A549 (cell line): ENCODE results near the gene SKAP1. TPM values are rescaled to one million over a fixed set of nuclear protein-coding genes. Genes with fewer than 3 reads are reported as not detected.

ENCODE experiments used
- ATAC-seq, 2 experiments: fragments of 200-7000 bp in 1 of 2; fragments of >200 bp in 1 of 2; cut with Nextera tagmentation in 1 of 2; cut with Tn5 transposase in 1 of 2; 3 replicates each; pipeline versions ENCODE4 v1.8.0 to v1.9.1; 2018 to 2020; ENCODE audit warnings: mild to moderate bottlenecking in 1 of 2, moderate library complexity in 1 of 2
- CTCF ChIA-PET: fragments of 300-600 bp; sonication (Branson Sonifier 250); formaldehyde crosslinking; extraction: SDS; loops from one replicate; lab custom pipeline; 2021; ENCODE audit warnings: antibody characterized with exemption, inconsistent platforms; lab: Yijun Ruan, JAX
- POLR2A ChIA-PET: fragments of 350-600 bp; formaldehyde crosslinking; extraction: SDS; loops from one replicate; lab custom pipeline; 2021; ENCODE audit warnings: antibody characterized with exemption, inconsistent platforms; lab: Yijun Ruan, JAX
- DNase-seq, 2 experiments: peaks; one replicate each; pipeline versions ENCODE4 v3.0.0 to v3.0.0-alpha.2; 2011 to 2016; ENCODE audit warnings: low read depth in 1 of 2, low spot score in 1 of 2
- FAIRE-seq: peaks from 2 replicates; lab custom pipeline; 2011; peaks lifted over from hg19 to GRCh38; lab: Jason Lieb, UNC
- H3K27ac ChIP-seq, 2 experiments: fragments of >200 bp; sonication (Bioruptor Twin); formaldehyde crosslinking; 3 replicates each; pipeline ENCODE4 v1.5.1; 2016 to 2017
- H3K4me1 ChIP-seq: fragments of >200 bp; sonication (Bioruptor Twin); formaldehyde crosslinking; 3 replicates; pipeline ENCODE4 v1.6.1; 2016
- H3K4me2 ChIP-seq: fragments of >200 bp; sonication (Bioruptor Twin); formaldehyde crosslinking; 3 replicates; pipeline ENCODE4 v1.6.1; 2016
- H3K4me3 ChIP-seq: fragments of >200 bp; sonication (Bioruptor Twin); formaldehyde crosslinking; 3 replicates; pipeline ENCODE4 v1.5.1; 2016
- H3K9me3 ChIP-seq: fragments of >200 bp; sonication (Bioruptor Twin); formaldehyde crosslinking; 3 replicates; pipeline ENCODE4 v1.6.1; 2016
- BHLHE40 ChIP-seq: IDR thresholded peaks from 2 replicates; pipeline ENCODE4 v1.6.1; 2012; ENCODE audit warnings: low read depth, low read length, inconsistent platforms
- CBX8 ChIP-seq: fragments of 200-600 bp; sonication (generic); IDR thresholded peaks from 2 replicates; pipeline ENCODE4 v1.6.1; 2016
- CEBPB ChIP-seq, 2 experiments: fragments of >200 bp in 1 of 2; sonication (Bioruptor Twin) in 1 of 2; formaldehyde crosslinking in 1 of 2; IDR thresholded peaks; 2 replicates each; pipeline ENCODE4 v1.6.1; 2012 to 2016
- CHD4 ChIP-seq: fragments of 200-600 bp; sonication (generic); IDR thresholded peaks from 2 replicates; pipeline ENCODE4 v1.6.1; 2016; ENCODE audit warnings: antibody characterized with exemption, mild to moderate bottlenecking, borderline replicate concordance
- CTCF ChIP-seq: fragments of >200 bp; sonication (Bioruptor Twin); formaldehyde crosslinking; IDR thresholded peaks from 3 replicates; pipeline ENCODE4 v1.5.1; 2016
- EHF ChIP-seq: fragments of 250-450 bp; sonication (Bioruptor Pico); IDR thresholded peaks from 2 replicates; pipeline ENCODE4 v1.5.0; 2020; ENCODE audit warnings: mild to moderate bottlenecking
- EHMT2 ChIP-seq: fragments of 200-600 bp; sonication (generic); IDR thresholded peaks from 2 replicates; pipeline ENCODE4 v1.6.1; 2016; ENCODE audit warnings: antibody characterized with exemption, low read depth, mild to moderate bottlenecking, moderate library complexity
- EP300 ChIP-seq, 2 experiments: fragments of >200 bp; sonication (Bioruptor Twin); formaldehyde crosslinking; IDR thresholded peaks; 2 replicates in 1 of 2; 3 replicates in 1 of 2; pipeline ENCODE4 v1.6.1; 2016 to 2017
- FOSB ChIP-seq: fragments of 250-450 bp; sonication (Bioruptor Pico); IDR thresholded peaks from 2 replicates; pipeline ENCODE4 v1.5.0; 2020; ENCODE audit warnings: mild to moderate bottlenecking, moderate library complexity
- FOSL2 ChIP-seq, 2 experiments: fragments of 450-650 bp in 1 of 2; fragments of >200 bp in 1 of 2; sonication (Bioruptor Twin) in 1 of 2; formaldehyde crosslinking; IDR thresholded peaks; 2 replicates each; pipeline versions ENCODE4 v1.5.0 to v1.6.1; 2016 to 2020; ENCODE audit warnings: mild to moderate bottlenecking in 1 of 2, moderate library complexity in 1 of 2
- FOXS1 ChIP-seq: fragments of 250-450 bp; sonication (Bioruptor Pico); IDR thresholded peaks from 2 replicates; pipeline ENCODE4 v1.5.0; 2020; ENCODE audit warnings: mild to moderate bottlenecking, moderate library complexity
- GATA3 ChIP-seq: IDR thresholded peaks from 2 replicates; pipeline ENCODE4 v1.6.1; 2012; ENCODE audit warnings: borderline replicate concordance
- HEYL ChIP-seq: fragments of 250-450 bp; sonication (Bioruptor Pico); IDR thresholded peaks from 2 replicates; pipeline ENCODE4 v1.8.0; 2021; ENCODE audit warnings: mild to moderate bottlenecking, moderate library complexity
- JUN ChIP-seq, 2 experiments: fragments of >200 bp; sonication (Bioruptor Twin); formaldehyde crosslinking; IDR thresholded peaks; 2 replicates in 1 of 2; 3 replicates in 1 of 2; pipeline ENCODE4 v1.6.1; 2016 to 2017
- MAX ChIP-seq: IDR thresholded peaks from 2 replicates; pipeline ENCODE4 v1.6.1; 2012
- MAZ ChIP-seq: fragments of 150-350 bp; IDR thresholded peaks from 2 replicates; pipeline ENCODE4 v1.6.1; 2014; ENCODE audit warnings: antibody characterized with exemption, low read depth, low read length, borderline replicate concordance
- MYC ChIP-seq: IDR thresholded peaks from 2 replicates; pipeline ENCODE4 v1.6.1; 2012; ENCODE audit warnings: mild to moderate bottlenecking, inconsistent platforms, low read length, improper control_type of control experiment, borderline replicate concordance
- NPAS2 ChIP-seq: fragments of 250-450 bp; sonication (Bioruptor Pico); IDR thresholded peaks from 2 replicates; pipeline ENCODE4 v1.8.0; 2022; ENCODE audit warnings: mild to moderate bottlenecking, moderate library complexity, borderline replicate concordance
- PHF8 ChIP-seq: fragments of 200-600 bp; sonication (generic); IDR thresholded peaks from 2 replicates; pipeline ENCODE4 v1.6.1; 2016; ENCODE audit warnings: low read depth, mild to moderate bottlenecking, antibody characterized with exemption, moderate library complexity, borderline replicate concordance
- RAD21 ChIP-seq, 2 experiments: fragments of >200 bp in 1 of 2; sonication (Bioruptor Twin) in 1 of 2; formaldehyde crosslinking in 1 of 2; IDR thresholded peaks in 1 of 2; conservative IDR thresholded peaks in 1 of 2; 2 replicates in 1 of 2; 3 replicates in 1 of 2; pipeline ENCODE4 v1.6.1; 2012 to 2018; ENCODE audit warnings: inconsistent platforms in 1 of 2
- REST ChIP-seq: fragments of 200-600 bp; sonication (generic); IDR thresholded peaks from 2 replicates; pipeline ENCODE4 v1.6.1; 2016; ENCODE audit warnings: antibody characterized with exemption, mild to moderate bottlenecking, moderate library complexity
- SMC3 ChIP-seq: fragments of >200 bp; sonication (Bioruptor Twin); formaldehyde crosslinking; IDR thresholded peaks from 3 replicates; pipeline ENCODE4 v1.6.1; 2018; ENCODE audit warnings: inconsistent platforms
- ZC3H11A ChIP-seq: fragments of 450-650 bp; IDR thresholded peaks from 2 replicates; pipeline ENCODE4 v1.6.1; 2014; ENCODE audit warnings: antibody characterized with exemption, mild to moderate bottlenecking
- WGBS: methylation state at CpG from one replicate; pipeline ENCODE4 v1.1.6; 2017; ENCODE audit errors: missing lambda C conversion rate; 5-methylcytosine and 5-hydroxymethylcytosine counted together
- polyA plus RNA-seq, 4 experiments: library from polyadenylated mRNA; depleted of rRNA in 3 of 4; stranded (reverse); fragments of >200 nt; fragmentation: RNase III in 1 of 4; extraction: RNeasy Plus Mini Kit Qiagen cat#74134 plus additional on column Dnase treatment in 1 of 4; gene quantifications; 2 replicates in 3 of 4; 3 replicates in 1 of 4; pipeline ENCODE4 v1.2.3, GENCODE V29; 2011 to 2017

Gene SKAP1
- polyA plus RNA-seq, 2 of the 4 experiments (the other 2 are of a cell fraction): 0.14 to 0.78 TPM

- DNase-seq (no peak), FAIRE-seq (no peak), ATAC-seq (no peak)
- WGBS: 85% methylated on average over 8 of the region's 8 CpGs
- H3K9me3 ChIP-seq: no peaks in the 10 kb centered on the region
- no peak overlapping the region for H3K4me3 ChIP-seq
- ChIA-PET POLR2A (interaction anchor here (0.9 kb wide), 1 partner anchor 12 kb away, joined by 3 read pairs; no protein-coding TSS in a partner anchor), CTCF (interaction anchor here (0.6 to 10.0 kb wide), 14 partner anchors 10 to 256 kb away, joined by 3 to 85 read pairs (median 4); no protein-coding TSS in a partner anchor)
- H3K27ac ChIP-seq: no peak overlapping the region
- TF ChIP-seq NPAS2: no peak
- TF ChIP-seq PHF8: no peak
- no peak overlapping the region for H3K4me2 ChIP-seq
- H3K4me1 ChIP-seq: peaks cover 6% of the 10 kb centered on the region; the same call in 2 of the 3 replicates
Observed at GRCh38 chr17:48471817-48472410, 41.9 kb upstream of the SKAP1 start.

- FAIRE-seq (no peak), ATAC-seq (peak; percentile 49 to 67; a peak in 3 of 6 replicates), DNase-seq (peak in 1 of 2 experiments; percentile 28)
- WGBS: 55% methylated on average over 6 of the region's 6 CpGs
- H3K9me3 ChIP-seq: no peaks in the 10 kb centered on the region
- ChIA-PET CTCF (interaction anchor here (0.7 to 10.0 kb wide), 10 partner anchors 8 to 254 kb away, joined by 3 to 85 read pairs (median 3); partner anchors contain the start of gene HOXB5), POLR2A (no interaction called here)
- no peak overlapping the region for H3K4me3 ChIP-seq
- TF ChIP-seq FOSL2 (IDR thresholded peaks at IDR 0.05) (no peak), FOSL2 (CRISPR knock-in tag; IDR thresholded peaks at IDR 0.05) (peak; percentile 48), SMC3 (0 out of 3 replicates have a peak, but pooled peaks have one; percentile 7), CBX8 (no peak), RAD21 (conservative IDR thresholded peaks at IDR 0.05 in 1 of 2, IDR thresholded peaks at IDR 0.05 in 1 of 2) (peak in 1 of 2 experiments; percentile 35; a peak in 2 of 5 replicates), CEBPB (IDR thresholded peaks at IDR 0.05) (no peak)
- H3K4me1 ChIP-seq: peaks cover 6% of the 10 kb centered on the region; the same call in 2 of the 3 replicates
- H3K4me2 ChIP-seq: no peak overlapping the region
- no peak overlapping the region for H3K27ac ChIP-seq
Observed at GRCh38 chr17:48470388-48471034, 40.5 kb upstream of the SKAP1 start.

- no peaks in the 10 kb centered on the region for H3K9me3 ChIP-seq
- no peak for FAIRE-seq
- TF ChIP-seq MAZ: no peak
- TF ChIP-seq, all 56 proteins: peak for 0
- Histone ChIP-seq H3K4me3 (no peak overlapping the region), H3K4me2 (no peak overlapping the region), H3K4me1 (peaks cover 6% of the 10 kb centered on the region; the same call in 2 of the 3 replicates), H3K27ac (no peak overlapping the region)
- ATAC-seq (no peak), DNase-seq (no peak)
- WGBS: 73% methylated on average over 3 of the region's 3 CpGs
- ChIA-PET CTCF (interaction anchor here (0.9 to 10.0 kb wide), 5 partner anchors 12 to 24 kb away, joined by 3 to 85 read pairs (median 4); no protein-coding TSS in a partner anchor), POLR2A (no interaction called here)
Observed at GRCh38 chr17:48469227-48469626, 39.2 kb upstream of the SKAP1 start.

GRCh38 chr17:48468299-48468698, 38.3 kb upstream of the SKAP1 start:
- Histone ChIP-seq H3K27ac (no peak overlapping the region), H3K4me3 (no peak overlapping the region), H3K9me3 (no peaks in the 10 kb centered on the region), H3K4me2 (no peak overlapping the region), H3K4me1 (peaks cover 6% of the 10 kb centered on the region; the same call in 2 of the 3 replicates)
- WGBS: 64% methylated on average over 4 of the region's 4 CpGs
- POLR2A ChIA-PET: no interaction called here
- FAIRE-seq (no peak), DNase-seq (no peak), ATAC-seq (no peak)
- CTCF ChIA-PET: interaction anchor here (0.9 to 2.6 kb wide), 2 partner anchors 11 to 21 kb away, joined by 3 to 15 read pairs; no protein-coding TSS in a partner anchor
- TF ChIP-seq FOXS1 (CRISPR knock-in tag): no peak
- no peak for TF ChIP-seq EHMT2
- TF ChIP-seq RAD21 (conservative IDR thresholded peaks at IDR 0.05 in 1 of 2, IDR thresholded peaks at IDR 0.05 in 1 of 2): no peak
- TF ChIP-seq ZC3H11A: no peak
- TF ChIP-seq EP300 (IDR thresholded peaks at IDR 0.05): no peak
- TF ChIP-seq EHF: no peak
- TF ChIP-seq REST: no peak
- TF ChIP-seq BHLHE40: no peak
- TF ChIP-seq HEYL: no peak
- no peak for TF ChIP-seq MAX
- no peak for TF ChIP-seq CHD4
- TF ChIP-seq CTCF: no peak
- no peak for TF ChIP-seq MYC
- no peak for TF ChIP-seq FOSB (CRISPR knock-in tag)
- no peak for TF ChIP-seq GATA3
- no peak for TF ChIP-seq JUN (IDR thresholded peaks at IDR 0.05)
